ENCODE data around the gene CFAP20DC.

DNA sequence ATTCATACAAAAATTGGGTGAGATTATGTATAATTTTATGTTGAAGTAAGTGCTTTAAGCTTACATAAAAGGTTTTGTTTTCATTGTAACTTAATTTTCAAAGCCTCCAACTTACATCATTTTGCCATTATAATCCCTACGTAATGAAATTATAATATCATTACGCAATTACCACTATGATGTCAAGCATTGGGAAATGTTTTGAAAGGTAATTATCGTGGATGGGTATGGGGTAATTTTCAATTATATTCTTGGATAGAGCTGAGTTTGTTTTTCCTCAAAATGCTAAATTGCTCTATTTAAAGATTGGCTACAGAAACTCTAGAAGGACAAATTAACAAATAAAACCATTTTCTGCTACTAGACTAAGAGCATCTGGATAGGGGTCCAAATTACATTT lies 303.1 kb downstream of the CFAP20DC start:
- TF ChIP-seq, protein P1, sequence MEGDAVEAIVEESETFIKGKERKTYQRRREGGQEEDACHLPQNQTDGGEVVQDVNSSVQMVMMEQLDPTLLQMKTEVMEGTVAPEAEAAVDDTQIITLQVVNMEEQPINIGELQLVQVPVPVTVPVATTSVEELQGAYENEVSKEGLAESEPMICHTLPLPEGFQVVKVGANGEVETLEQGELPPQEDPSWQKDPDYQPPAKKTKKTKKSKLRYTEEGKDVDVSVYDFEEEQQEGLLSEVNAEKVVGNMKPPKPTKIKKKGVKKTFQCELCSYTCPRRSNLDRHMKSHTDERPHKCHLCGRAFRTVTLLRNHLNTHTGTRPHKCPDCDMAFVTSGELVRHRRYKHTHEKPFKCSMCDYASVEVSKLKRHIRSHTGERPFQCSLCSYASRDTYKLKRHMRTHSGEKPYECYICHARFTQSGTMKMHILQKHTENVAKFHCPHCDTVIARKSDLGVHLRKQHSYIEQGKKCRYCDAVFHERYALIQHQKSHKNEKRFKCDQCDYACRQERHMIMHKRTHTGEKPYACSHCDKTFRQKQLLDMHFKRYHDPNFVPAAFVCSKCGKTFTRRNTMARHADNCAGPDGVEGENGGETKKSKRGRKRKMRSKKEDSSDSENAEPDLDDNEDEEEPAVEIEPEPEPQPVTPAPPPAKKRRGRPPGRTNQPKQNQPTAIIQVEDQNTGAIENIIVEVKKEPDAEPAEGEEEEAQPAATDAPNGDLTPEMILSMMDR (IDR thresholded peaks at IDR 0.05 in 2 of 3, conservative IDR thresholded peaks at IDR 0.05 in 1 of 3; ENCODE audit: borderline replicate concordance in 1 of 3, insufficient read depth in 1 of 3, low read depth in 2 of 3, low read length in 2 of 3), result no peak
- TF ChIP-seq EZH2 (IDR thresholded peaks at IDR 0.05) (no peak), POLR2AphosphoS5 (IDR thresholded peaks at IDR 0.05; ENCODE audit: low read depth, low read length) (no peak), SIN3A (IDR thresholded peaks at IDR 0.05; ENCODE audit: low read depth) (no peak), SP1 (IDR thresholded peaks at IDR 0.05; ENCODE audit: low read depth) (no peak), REST (IDR thresholded peaks at IDR 0.05; ENCODE audit: low read depth) (no peak), POLR2A (IDR thresholded peaks at IDR 0.05; ENCODE audit: borderline replicate concordance, extremely low read depth, insufficient read depth, insufficient read length) (no peak), CBX3 (IDR thresholded peaks at IDR 0.05; ENCODE audit: low read depth) (no peak)

Measured in HCT116 (cell line).